CD4-positive, CD25-positive, alpha-beta regulatory T cell (primary cell): ENCODE measurements around the gene NFE2L3. TPM values are rescaled to one million over a fixed set of nuclear protein-coding genes. Genes with fewer than 3 reads are reported as not detected.
A peak's percentile ranks its signal among the peaks of the same experiment; 100 is the strongest.

ENCODE experiments used
- ATAC-seq, 2 donors: fragments of 150-1000 bp; cut with Tn5 transposase; one replicate each; pipeline ENCODE4 v1.10.0; 2021; ENCODE audit warnings: low read depth in 2 of 2, moderate number of reproducible peaks in 2 of 2, moderate library complexity in 1 of 2
- DNase-seq, 3 donors: peaks; one replicate each; pipeline versions ENCODE4 v3.0.0 to v3.0.0-alpha.2; 2012 to 2022; ENCODE audit warnings: mixed read lengths in 1 of 3
- H3K27ac ChIP-seq: one replicate; pipeline ENCODE4 v1.7.0; 2013; ENCODE audit warnings: mild to moderate bottlenecking, low read length; ENCODE audit not compliant: insufficient read depth, poor library complexity, severe bottlenecking
- H3K27me3 ChIP-seq: one replicate; pipeline ENCODE4 v1.7.0; 2013; ENCODE audit warnings: low read length; ENCODE audit not compliant: control insufficient read depth, insufficient read depth
- H3K36me3 ChIP-seq: one replicate; pipeline ENCODE4 v1.7.0; 2013; ENCODE audit warnings: mild to moderate bottlenecking, low read length, moderate library complexity; ENCODE audit not compliant: control insufficient read depth, insufficient read depth
- H3K4me1 ChIP-seq: 2 replicates; pipeline ENCODE4 v1.7.0; 2013; ENCODE audit warnings: mild to moderate bottlenecking, low read length; ENCODE audit not compliant: insufficient read depth, control insufficient read depth, poor library complexity, severe bottlenecking
- H3K4me3 ChIP-seq: one replicate; pipeline ENCODE4 v1.7.0; 2013; ENCODE audit warnings: low read depth, mild to moderate bottlenecking, low read length, moderate library complexity
- H3K9me3 ChIP-seq, 2 experiments: 1 replicate in 1 of 2; 2 replicates in 1 of 2; pipeline ENCODE4 v1.7.0; 2013; ENCODE audit warnings: low read length in 2 of 2, mild to moderate bottlenecking in 1 of 2, moderate library complexity in 1 of 2; ENCODE audit not compliant: control insufficient read depth in 2 of 2
- H3K27ac Mint-ChIP-seq, 3 donors: one replicate each; pipeline ENCODE4 v1.8.0; 2020 to 2022; ENCODE audit warnings: mild to moderate bottlenecking in 3 of 3, mixed read lengths in 3 of 3, moderate library complexity in 2 of 3
- H3K27me3 Mint-ChIP-seq: one replicate; pipeline ENCODE4 v1.8.0; 2022; ENCODE audit warnings: mild to moderate bottlenecking, mixed read lengths
- H3K36me3 Mint-ChIP-seq: one replicate; pipeline ENCODE4 v1.8.0; 2020; ENCODE audit warnings: mixed read lengths
- H3K4me1 Mint-ChIP-seq, 4 donors: one replicate each; pipeline ENCODE4 v1.8.0; 2020 to 2022; ENCODE audit warnings: mixed read lengths in 4 of 4, mild to moderate bottlenecking in 1 of 4
- H3K4me3 Mint-ChIP-seq, 4 donors: one replicate each; pipeline ENCODE4 v1.8.0; 2020 to 2022; ENCODE audit warnings: mild to moderate bottlenecking in 4 of 4, mixed read lengths in 4 of 4, moderate library complexity in 3 of 4
- H3K9me3 Mint-ChIP-seq, 7 donors: one replicate each; pipeline ENCODE4 v1.8.0; 2020 to 2022; ENCODE audit warnings: mixed read lengths in 7 of 7, mild to moderate bottlenecking in 3 of 7, moderate library complexity in 2 of 7
- polyA plus RNA-seq, 4 donors: library from polyadenylated mRNA; unstranded; fragments of 300-500 nt; fragmentation: Illumina TruSeq; gene quantifications; one replicate each; pipeline ENCODE4 v1.2.3, GENCODE V29; 2021
- total RNA-seq: library from RNA; stranded (reverse); gene quantifications from one replicate; pipeline ENCODE4 v1.2.3, GENCODE V29; 2022

The NFE2L3 gene
- total and polyA plus RNA-seq, 5 donors from 2014 or later: 8.8 to 13.9 (median 12.8) TPM

DNA sequence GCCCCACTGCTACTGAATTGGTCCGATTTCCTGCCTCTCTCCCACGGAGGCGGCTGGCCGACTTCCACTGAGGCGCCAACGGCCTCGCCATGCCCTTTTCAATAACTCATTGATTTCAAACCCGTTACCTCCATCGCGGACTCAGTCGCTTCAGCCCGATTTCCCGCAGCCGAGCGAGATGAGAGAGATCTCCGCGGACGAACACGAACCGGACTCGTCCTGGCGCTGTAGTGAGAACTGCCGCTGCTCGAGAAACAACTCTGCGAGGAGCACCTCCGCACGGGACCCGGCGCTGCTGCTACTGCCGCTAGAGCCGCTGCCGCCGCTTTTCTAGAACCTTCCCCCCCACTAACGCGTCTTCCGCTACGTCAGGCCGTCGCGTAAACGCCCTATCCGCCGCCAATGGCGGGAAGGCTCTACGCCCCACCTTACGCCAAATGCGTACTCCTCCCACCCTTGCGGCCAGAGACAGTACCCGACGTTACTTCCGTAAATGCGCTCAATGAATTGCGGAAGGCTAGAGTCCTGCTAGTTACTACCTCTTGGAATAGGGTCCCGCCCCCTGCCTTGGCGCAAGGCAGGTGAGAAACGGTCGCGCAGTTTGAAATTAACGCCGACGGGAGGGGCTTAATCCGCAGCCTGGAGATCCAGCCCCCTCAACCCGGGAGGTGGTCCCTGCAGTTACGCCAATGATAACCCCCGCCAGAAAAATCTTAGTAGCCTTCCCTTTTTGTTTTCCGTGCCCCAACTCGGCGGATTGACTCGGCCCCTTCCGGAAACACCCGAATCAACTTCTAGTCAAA, 48.6 kb downstream of the NFE2L3 start, which contains the start of gene HNRNPA2B1:
Gene HNRNPA2B1, minus strand, starts transcription at position 303 of the 803 bp plus-strand sequence. Its CDS starts 169 bp downstream, at position 134.
- peak within 1 kb of the TSS; percentile 100 for H3K4me3 ChIP-seq
- H3K27ac Mint-ChIP-seq: peak within 1 kb of the TSS; percentile 98 to 100 (median 100)
- H3K9me3 ChIP-seq: no peaks in the 10 kb centered on the region
- H3K36me3 ChIP-seq: peaks cover 27% of the 10 kb centered on the region
- peak; percentile 70 to 71 for ATAC-seq
- peak within 1 kb of the TSS; percentile 99 to 100 (median 100) for H3K4me3 Mint-ChIP-seq
- peak within 1 kb of the TSS; percentile 99 for H3K27ac ChIP-seq
- DNase-seq: peak; percentile 96 to 99 (median 99)
- H3K4me1 Mint-ChIP-seq: peaks cover 41 to 70% (median 47%) of the 10 kb centered on the region in 4 donors
- peaks cover 51% of the 10 kb centered on the region for H3K36me3 Mint-ChIP-seq
- H3K9me3 Mint-ChIP-seq: peaks cover 0 to 8% (median 0%) of the 10 kb centered on the region in 7 donors
- no peaks in the 10 kb centered on the region for H3K27me3 ChIP-seq
- peaks cover 21% of the 10 kb centered on the region for H3K27me3 Mint-ChIP-seq
- peaks cover 56% of the 10 kb centered on the region for H3K4me1 ChIP-seq

DNA sequence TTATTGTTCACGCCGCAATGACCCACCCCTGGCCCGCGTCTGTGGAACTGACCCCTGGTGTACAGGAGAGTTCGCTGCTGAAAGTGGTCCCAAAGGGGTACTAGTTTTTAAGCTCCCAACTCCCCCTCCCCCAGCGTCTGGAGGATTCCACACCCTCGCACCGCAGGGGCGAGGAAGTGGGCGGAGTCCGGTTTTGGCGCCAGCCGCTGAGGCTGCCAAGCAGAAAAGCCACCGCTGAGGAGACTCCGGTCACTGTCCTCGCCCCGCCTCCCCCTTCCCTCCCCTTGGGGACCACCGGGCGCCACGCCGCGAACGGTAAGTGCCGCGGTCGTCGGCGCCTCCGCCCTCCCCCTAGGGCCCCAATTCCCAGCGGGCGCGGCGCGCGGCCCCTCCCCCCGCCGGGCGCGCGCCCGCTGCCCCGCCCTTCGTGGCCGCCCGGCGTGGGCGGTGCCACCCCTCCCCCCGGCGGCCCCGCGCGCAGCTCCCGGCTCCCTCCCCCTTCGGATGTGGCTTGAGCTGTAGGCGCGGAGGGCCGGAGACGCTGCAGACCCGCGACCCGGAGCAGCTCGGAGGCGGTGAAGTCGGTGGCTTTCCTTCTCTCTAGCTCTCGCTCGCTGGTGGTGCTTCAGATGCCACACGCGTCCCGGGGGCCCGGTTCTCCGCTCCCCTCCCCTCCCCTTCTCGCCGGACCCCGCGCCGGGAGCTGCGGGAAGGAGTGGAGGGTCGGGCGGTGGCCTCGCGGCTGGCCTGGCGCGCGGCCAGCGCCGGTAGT, 49.4 kb downstream of the NFE2L3 start, which contains the start of gene CBX3:
Gene CBX3, plus strand, starts transcription at position 499 of the 772 bp plus-strand sequence. CDS start 1,254 bp downstream, outside the sequence.
- peak within 1 kb of the TSS; percentile 99 for H3K27ac ChIP-seq
- peaks cover 23% of the 10 kb centered on the region for H3K36me3 ChIP-seq
- Mint-ChIP-seq H3K4me1 (peaks cover 38 to 70% (median 45%) of the 10 kb centered on the region in 4 donors), H3K27me3 (peaks cover 21% of the 10 kb centered on the region), H3K4me3 (peak within 1 kb of the TSS; percentile 99 to 100 (median 100)), H3K9me3 (peaks cover 0 to 8% (median 0%) of the 10 kb centered on the region in 7 donors), H3K36me3 (peaks cover 47% of the 10 kb centered on the region), H3K27ac (peak within 1 kb of the TSS; percentile 98 to 100 (median 100))
- DNase-seq: peak; percentile 62 to 93 (median 81)
- peak; percentile 48 to 50 for ATAC-seq
- no peaks in the 10 kb centered on the region for H3K9me3 ChIP-seq
- H3K27me3 ChIP-seq: no peaks in the 10 kb centered on the region
- H3K4me1 ChIP-seq: peaks cover 55% of the 10 kb centered on the region
- peak within 1 kb of the TSS; percentile 100 for H3K4me3 ChIP-seq

DNA sequence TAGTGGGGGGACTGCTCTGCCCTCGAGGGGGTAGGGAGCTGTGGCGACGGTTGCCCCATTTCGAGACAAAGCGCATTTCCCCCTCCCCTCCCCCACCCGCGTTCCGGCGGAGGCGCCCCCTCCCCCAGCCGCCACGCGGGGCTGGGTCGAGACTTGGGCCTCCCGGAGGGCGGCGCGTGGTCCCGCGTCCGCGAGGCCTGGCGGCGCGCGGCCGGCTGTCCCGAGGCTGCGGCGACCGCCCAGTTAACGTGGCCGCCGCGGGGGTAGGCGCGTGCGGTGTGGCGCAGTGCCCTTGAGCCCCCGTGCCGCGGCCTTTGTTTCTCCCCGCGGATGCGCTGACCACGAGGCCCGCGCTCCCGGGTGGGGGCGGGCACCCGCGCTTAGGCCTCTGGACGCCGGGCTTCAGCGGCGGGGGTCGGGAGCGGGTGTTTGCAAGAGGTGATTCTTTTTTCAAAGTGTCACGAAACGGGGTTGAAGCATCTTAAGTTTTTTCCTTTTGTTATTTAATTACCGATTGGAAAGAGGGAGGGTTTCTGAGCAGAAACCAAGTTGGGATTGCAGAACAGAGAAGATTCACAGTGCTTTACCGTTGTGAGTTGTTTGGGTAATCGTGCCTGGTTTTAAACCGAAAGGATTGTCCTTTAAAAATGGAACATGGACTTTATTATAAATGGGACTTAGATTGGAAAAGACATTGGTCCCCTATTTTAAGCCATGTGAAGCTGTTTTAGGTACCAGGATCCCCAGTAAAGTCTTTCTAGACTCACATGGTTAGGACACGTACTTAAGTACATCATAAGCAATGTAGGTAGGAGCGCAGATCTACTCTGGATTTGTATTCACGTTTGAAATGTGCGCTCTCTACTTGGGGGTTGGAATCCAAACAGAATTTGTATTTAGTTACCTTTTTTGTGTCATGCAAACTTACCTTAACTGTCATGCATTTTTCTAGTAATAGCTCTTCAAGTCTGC, 50.3 kb downstream of the NFE2L3 start:
- Histone ChIP-seq H3K27me3 (no peaks in the 10 kb centered on the region), H3K9me3 (no peaks in the 10 kb centered on the region), H3K36me3 (peaks cover 23% of the 10 kb centered on the region), H3K27ac (peak overlapping the region; percentile 99), H3K4me3 (peak overlapping the region; percentile 100), H3K4me1 (peaks cover 46% of the 10 kb centered on the region)
- Mint-ChIP-seq H3K27ac (peak overlapping the region; percentile 62 to 93 (median 76)), H3K9me3 (peaks cover 0 to 8% (median 0%) of the 10 kb centered on the region in 7 donors), H3K4me1 (peaks cover 31 to 70% (median 43%) of the 10 kb centered on the region in 4 donors), H3K27me3 (peaks cover 21% of the 10 kb centered on the region), H3K4me3 (peak overlapping the region; percentile 92 to 99 (median 94)), H3K36me3 (peaks cover 44% of the 10 kb centered on the region)
- ATAC-seq (no peak), DNase-seq (peak in 2 of 3 donors; percentile 37 to 56)

DNA sequence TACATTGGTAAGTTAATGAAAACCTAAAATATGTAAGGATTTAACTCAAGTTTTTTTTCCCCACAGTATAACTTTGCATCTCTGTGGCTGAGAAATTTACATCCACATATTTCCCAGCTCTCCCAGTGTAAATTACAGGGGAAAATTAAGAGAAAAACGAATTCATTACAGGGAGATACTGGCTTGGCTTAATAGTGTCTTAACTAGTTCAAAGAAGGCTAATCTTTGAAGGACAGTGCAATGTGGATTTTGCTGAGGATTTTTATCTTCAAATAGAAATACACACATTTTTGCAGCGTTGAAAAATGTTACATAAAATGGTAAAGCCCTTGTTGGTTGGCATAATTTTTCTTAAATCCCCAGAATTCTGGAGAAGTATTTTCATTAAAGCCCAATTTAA, 51.0 kb downstream of the NFE2L3 start:
- H3K27ac Mint-ChIP-seq: peak overlapping the region; percentile 62 to 93 (median 76)
- ATAC-seq (no peak), DNase-seq (no peak)
- no peaks in the 10 kb centered on the region for H3K27me3 ChIP-seq
- H3K4me1 ChIP-seq: peaks cover 41% of the 10 kb centered on the region
- H3K36me3 Mint-ChIP-seq: peaks cover 42% of the 10 kb centered on the region
- H3K4me3 Mint-ChIP-seq: peak overlapping the region; percentile 86 to 95 (median 92)
- peak overlapping the region; percentile 99 for H3K27ac ChIP-seq
- H3K9me3 ChIP-seq: no peaks in the 10 kb centered on the region
- H3K4me1 Mint-ChIP-seq: peaks cover 29 to 69% (median 42%) of the 10 kb centered on the region in 4 donors
- H3K27me3 Mint-ChIP-seq: peaks cover 21% of the 10 kb centered on the region
- peaks cover 25% of the 10 kb centered on the region for H3K36me3 ChIP-seq
- H3K9me3 Mint-ChIP-seq: peaks cover 0 to 8% (median 0%) of the 10 kb centered on the region in 7 donors
- H3K4me3 ChIP-seq: peak overlapping the region; percentile 100

DNA sequence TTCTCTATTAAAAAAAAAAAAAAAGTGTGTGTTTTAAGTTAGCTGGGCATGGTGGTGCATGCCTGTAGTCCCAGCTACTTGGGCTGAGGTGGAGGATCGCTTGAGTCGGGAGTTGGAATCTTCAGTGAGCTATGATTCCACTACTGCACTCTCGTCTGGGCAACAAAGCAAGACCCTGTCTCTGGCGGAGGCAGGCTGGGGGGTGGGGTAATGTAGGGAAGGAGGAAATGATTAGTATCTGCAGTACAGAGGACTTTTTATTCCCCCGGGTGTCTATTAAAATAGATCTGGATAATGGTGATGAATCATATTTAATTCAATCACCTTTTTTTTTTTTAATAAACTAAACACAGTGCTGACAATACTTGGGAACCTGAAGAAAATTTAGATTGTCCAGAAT, 56.0 kb downstream of the NFE2L3 start:
- H3K27me3 ChIP-seq: no peaks in the 10 kb centered on the region
- Mint-ChIP-seq H3K27me3 (no peaks in the 10 kb centered on the region), H3K4me1 (peaks cover 27 to 63% (median 48%) of the 10 kb centered on the region in 4 donors), H3K27ac (no peak overlapping the region), H3K4me3 (no peak overlapping the region), H3K9me3 (no peaks in the 10 kb centered on the region), H3K36me3 (peaks cover 39% of the 10 kb centered on the region)
- H3K9me3 ChIP-seq: no peaks in the 10 kb centered on the region
- no peak for DNase-seq
- no peak for ATAC-seq
- no peak overlapping the region for H3K27ac ChIP-seq
- no peak overlapping the region for H3K4me3 ChIP-seq
- H3K4me1 ChIP-seq: peaks cover 36% of the 10 kb centered on the region
- peaks cover 66% of the 10 kb centered on the region for H3K36me3 ChIP-seq

DNA sequence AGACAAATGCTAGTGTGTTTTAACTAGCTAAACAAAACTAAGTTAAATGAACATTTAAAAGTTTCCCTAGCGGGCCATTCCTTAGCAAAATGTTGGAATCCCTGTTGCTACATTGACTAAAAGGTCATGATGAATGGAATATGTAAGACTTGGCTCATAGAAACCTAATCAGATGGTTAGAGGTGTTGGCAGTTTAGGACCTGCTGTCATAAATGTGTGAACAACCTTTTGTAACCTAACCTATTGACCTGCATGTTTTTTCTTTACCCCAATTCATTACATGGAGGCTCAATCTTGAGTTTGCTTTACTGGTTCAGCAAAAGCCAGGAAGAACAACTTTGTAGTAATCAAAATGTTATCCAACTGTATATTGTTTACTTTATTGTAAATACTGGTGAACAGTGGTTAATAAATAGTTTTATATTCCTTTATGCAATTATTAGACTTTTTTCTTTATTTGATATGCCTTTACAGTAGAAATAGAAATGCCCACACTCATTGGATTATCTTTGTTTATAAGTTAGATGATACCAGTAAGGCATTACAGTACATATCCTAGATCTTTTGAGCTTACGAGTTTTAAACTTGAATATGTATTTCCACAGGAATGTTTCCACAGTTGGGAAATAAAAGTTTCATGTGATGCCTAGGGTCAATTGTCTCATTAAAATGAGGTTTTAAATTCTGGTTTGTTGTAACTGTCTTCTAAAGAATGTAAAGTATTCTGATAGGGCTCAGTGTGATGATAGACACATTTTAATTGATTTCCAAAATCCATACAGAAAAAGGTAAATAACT, 61.1 kb downstream of the NFE2L3 start:
- Mint-ChIP-seq H3K27ac (no peak overlapping the region), H3K9me3 (no peaks in the 10 kb centered on the region), H3K27me3 (no peaks in the 10 kb centered on the region), H3K4me1 (peaks cover 8 to 20% (median 15%) of the 10 kb centered on the region in 4 donors), H3K4me3 (no peak overlapping the region), H3K36me3 (peaks cover 26% of the 10 kb centered on the region)
- Histone ChIP-seq H3K36me3 (peaks cover 48% of the 10 kb centered on the region), H3K9me3 (no peaks in the 10 kb centered on the region), H3K27ac (no peak overlapping the region), H3K4me3 (no peak overlapping the region), H3K4me1 (peaks cover 4% of the 10 kb centered on the region), H3K27me3 (no peaks in the 10 kb centered on the region)
- ATAC-seq (no peak), DNase-seq (no peak)
